ENCODE data around the gene SPTAN1.
"Not testable (repeated sequence)": the region's sequence is repeated elsewhere in the genome, so short reads cannot be mapped to it uniquely, and the experiment has no call there.

SPTAN1 gene

DNA sequence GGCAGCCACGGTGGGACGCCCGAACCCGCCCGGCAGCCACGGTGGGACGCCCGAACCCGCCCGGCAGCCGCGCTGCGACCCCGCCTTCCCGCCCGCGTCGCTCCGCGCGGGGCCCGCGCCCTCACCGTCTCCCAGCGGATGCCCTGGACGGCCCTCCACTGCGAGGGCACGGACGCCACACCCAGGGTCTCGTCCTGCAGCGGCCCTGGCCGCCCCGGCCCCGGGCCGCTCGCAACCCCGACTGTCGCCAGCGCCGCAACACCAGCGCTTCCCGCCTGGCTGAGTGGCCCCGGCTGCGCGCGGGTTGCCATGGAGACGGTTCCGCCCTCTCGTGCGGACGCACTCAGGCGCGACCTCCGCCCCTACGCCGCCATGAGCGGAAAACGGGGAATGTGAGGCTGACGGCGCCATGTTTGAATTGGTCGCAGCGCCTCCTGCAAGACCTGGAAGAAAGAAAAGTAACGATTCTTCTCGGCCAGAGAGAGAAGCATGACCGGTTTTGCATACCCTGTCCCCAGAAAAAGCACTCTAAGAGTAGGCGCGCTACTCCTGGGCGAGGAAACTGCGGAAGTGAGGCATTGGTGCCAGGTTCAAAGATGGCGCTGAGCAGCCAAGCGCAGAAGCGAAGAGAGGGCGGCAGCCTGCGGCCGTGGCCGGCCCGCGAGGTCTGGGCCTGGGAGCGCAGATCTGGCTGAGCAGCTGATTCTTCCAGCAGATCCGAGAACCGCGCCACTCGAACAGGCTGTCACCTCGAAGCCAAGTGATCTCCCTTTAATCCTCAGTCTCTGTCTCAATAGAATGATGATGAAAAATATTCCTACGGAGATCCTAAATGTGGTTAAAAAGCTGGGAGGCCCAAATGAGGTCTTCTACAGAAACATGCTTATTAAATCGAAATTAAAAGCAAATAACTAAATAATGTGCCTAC is 104.3 kb downstream of the SPTAN1 start, which contains the start of gene DYNC2I2:
Gene DYNC2I2 (minus strand): TSS at position 432 of the 928 bp plus-strand sequence. CDS start 121 bp downstream, at position 311.
- ChIA-PET CTCF (no interaction called here), POLR2A (interaction anchor here (0.7 to 1.6 kb wide), 5 partner anchors 11 to 143 kb away, joined by 3 to 7 read pairs (median 4); partner anchors contain the start of genes PKN3 and SET)
- TF ChIP-seq ELF4 (IDR thresholded peaks at IDR 0.05) (peak; percentile 60; the same call in 1 of the 2 replicates), FOXK2 (IDR thresholded peaks at IDR 0.05) (no peak), SUZ12 (IDR thresholded peaks at IDR 0.05) (no peak), HDGF (IDR thresholded peaks at IDR 0.05; ENCODE audit: borderline replicate concordance) (no peak), SP1 (IDR thresholded peaks at IDR 0.05) (no peak), BHLHE40 (IDR thresholded peaks at IDR 0.05; ENCODE audit: borderline replicate concordance) (no peak), LEF1 (IDR thresholded peaks at IDR 0.05; ENCODE audit: borderline replicate concordance) (no peak; the same call in 1 of the 2 replicates), ZNF384 (IDR thresholded peaks at IDR 0.05) (no peak), FOXA1 (IDR thresholded peaks at IDR 0.05) (no peak), L3MBTL2 (conservative IDR thresholded peaks at IDR 0.05) (peak; percentile 79), NFRKB (IDR thresholded peaks at IDR 0.05) (peak; percentile 99), FOXM1 (IDR thresholded peaks at IDR 0.05; ENCODE audit: borderline replicate concordance) (no peak)
- TF ChIP-seq, protein P1, sequence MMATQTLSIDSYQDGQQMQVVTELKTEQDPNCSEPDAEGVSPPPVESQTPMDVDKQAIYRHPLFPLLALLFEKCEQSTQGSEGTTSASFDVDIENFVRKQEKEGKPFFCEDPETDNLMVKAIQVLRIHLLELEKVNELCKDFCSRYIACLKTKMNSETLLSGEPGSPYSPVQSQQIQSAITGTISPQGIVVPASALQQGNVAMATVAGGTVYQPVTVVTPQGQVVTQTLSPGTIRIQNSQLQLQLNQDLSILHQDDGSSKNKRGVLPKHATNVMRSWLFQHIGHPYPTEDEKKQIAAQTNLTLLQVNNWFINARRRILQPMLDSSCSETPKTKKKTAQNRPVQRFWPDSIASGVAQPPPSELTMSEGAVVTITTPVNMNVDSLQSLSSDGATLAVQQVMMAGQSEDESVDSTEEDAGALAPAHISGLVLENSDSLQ (IDR thresholded peaks at IDR 0.05), result no peak
- DNase-seq (ENCODE audit: extremely low spot score), result peak; percentile 93

- ChIA-PET CTCF (no interaction called here), POLR2A (interaction anchor here (0.7 to 1.6 kb wide), 5 partner anchors 11 to 142 kb away, joined by 3 to 7 read pairs (median 4); partner anchors contain the start of genes PKN3 and SET)
- no peak for TF ChIP-seq TARDBP (IDR thresholded peaks at IDR 0.05)
- TF ChIP-seq ARNT (IDR thresholded peaks at IDR 0.05), result no peak
- no peak for TF ChIP-seq CTBP1 (IDR thresholded peaks at IDR 0.05; ENCODE audit: borderline replicate concordance)
- TF ChIP-seq HDGF (IDR thresholded peaks at IDR 0.05; ENCODE audit: borderline replicate concordance), result no peak
- TF ChIP-seq BHLHE40 (IDR thresholded peaks at IDR 0.05; ENCODE audit: borderline replicate concordance), result no peak
- no peak for TF ChIP-seq NFRKB (IDR thresholded peaks at IDR 0.05)
- no peak for TF ChIP-seq ZNF384 (IDR thresholded peaks at IDR 0.05)
- no peak for TF ChIP-seq L3MBTL2 (conservative IDR thresholded peaks at IDR 0.05)
- TF ChIP-seq LEF1 (IDR thresholded peaks at IDR 0.05; ENCODE audit: borderline replicate concordance), result no peak
- no peak for TF ChIP-seq FOXA1 (IDR thresholded peaks at IDR 0.05)
- TF ChIP-seq FOXM1 (IDR thresholded peaks at IDR 0.05; ENCODE audit: borderline replicate concordance), result no peak
- no peak for TF ChIP-seq SUZ12 (IDR thresholded peaks at IDR 0.05)
- DNase-seq (ENCODE audit: extremely low spot score), result no peak
These were observed 104.9 kb downstream of the SPTAN1 start for GRCh38 chr9:128657344-128657704.

DNA sequence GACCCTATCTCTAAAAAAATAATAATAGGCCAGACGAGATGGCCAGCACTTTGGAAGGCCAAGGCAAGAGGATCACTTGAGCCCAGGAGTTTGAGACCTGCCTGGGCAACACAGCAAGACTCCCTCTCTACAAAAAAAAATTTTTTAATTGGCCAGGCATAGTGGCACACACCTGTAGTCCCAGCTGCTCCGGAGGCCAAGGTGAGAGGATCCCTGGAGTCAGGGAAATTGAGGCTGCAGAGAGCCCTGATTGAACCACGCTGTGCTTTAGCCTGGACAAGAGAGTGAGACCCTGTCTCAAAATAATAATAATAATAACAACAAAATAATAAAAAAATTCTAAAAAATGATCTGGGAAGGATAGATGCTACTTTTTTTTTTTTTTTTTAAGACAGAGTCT is 105.4 kb downstream of the SPTAN1 start:
- TF ChIP-seq TARDBP (IDR thresholded peaks at IDR 0.05), result no peak
- TF ChIP-seq SUZ12 (IDR thresholded peaks at IDR 0.05), result no peak
- TF ChIP-seq ARNT (IDR thresholded peaks at IDR 0.05), result no peak
- TF ChIP-seq, protein P1 (IDR thresholded peaks at IDR 0.05), result no peak
- no peak for TF ChIP-seq LEF1 (IDR thresholded peaks at IDR 0.05; ENCODE audit: borderline replicate concordance)
- DNase-seq (ENCODE audit: extremely low spot score), result no peak
- CTCF ChIA-PET, result no interaction called here
- POLR2A ChIA-PET, result interaction anchor here (0.9 to 1.6 kb wide), 4 partner anchors 27 to 142 kb away, joined by 3 to 7 read pairs (median 5); partner anchors contain the start of genes PKN3 and SET

GRCh38 chr9:128666481-128666941 is 114.1 kb downstream of the SPTAN1 start:
- DNase-seq (ENCODE audit: extremely low spot score); POLR2A ChIA-PET; CTCF ChIA-PET: not testable (repeated sequence)
- TF ChIP-seq ZNF384 (IDR thresholded peaks at IDR 0.05), result peak; percentile 65; the same call in 1 of the 2 replicates

GRCh38 chr9:128669786-128670185 is 117.4 kb downstream of the SPTAN1 start:
- ChIA-PET POLR2A (interaction anchor here (1.3 kb wide), 1 partner anchor 14 kb away, joined by 5 read pairs; no protein-coding TSS in a partner anchor), CTCF (no interaction called here)
- DNase-seq (ENCODE audit: extremely low spot score), result no peak
- no peak for TF ChIP-seq FOXA1 (IDR thresholded peaks at IDR 0.05)
- TF ChIP-seq, protein P1 (IDR thresholded peaks at IDR 0.05), result no peak
- TF ChIP-seq CTBP1 (IDR thresholded peaks at IDR 0.05; ENCODE audit: borderline replicate concordance), result no peak
- TF ChIP-seq NFRKB (IDR thresholded peaks at IDR 0.05), result no peak

- no peak for DNase-seq (ENCODE audit: extremely low spot score)
- CTCF ChIA-PET, result interaction anchor here (0.7 kb wide), 1 partner anchor 255 kb away, joined by 3 read pairs; no protein-coding TSS in a partner anchor
- POLR2A ChIA-PET, result interaction anchor here (3.8 kb wide), 1 partner anchor 9 kb away, joined by 21 read pairs; no protein-coding TSS in a partner anchor
- no peak for TF ChIP-seq HDGF (IDR thresholded peaks at IDR 0.05; ENCODE audit: borderline replicate concordance)
- TF ChIP-seq LEF1 (IDR thresholded peaks at IDR 0.05; ENCODE audit: borderline replicate concordance), result no peak
- TF ChIP-seq, protein P1 (IDR thresholded peaks at IDR 0.05), result no peak
- no peak for TF ChIP-seq L3MBTL2 (conservative IDR thresholded peaks at IDR 0.05)
- TF ChIP-seq ELF4 (IDR thresholded peaks at IDR 0.05), result no peak
- no peak for TF ChIP-seq CTBP1 (IDR thresholded peaks at IDR 0.05; ENCODE audit: borderline replicate concordance)
These were observed 123.0 kb downstream of the SPTAN1 start for GRCh38 chr9:128675382-128675781.
